Sigmoid colon (tissue), 4 donors: Measurements from ENCODE around the gene COX11.

Experiments used
- CTCF ChIP-seq, 4 experiments: fragments of 450-650 bp in 3 of 4; fragments of 200-600 bp in 1 of 4; IDR thresholded peaks; one replicate each; pipeline ENCODE4 v1.5.1; 2016 to 2019; ENCODE audit warnings: antibody characterized with exemption in 4 of 4, mild to moderate bottlenecking in 3 of 4, moderate library complexity in 2 of 4
- EP300 ChIP-seq, 4 donors: sonication (generic); formaldehyde crosslinking; IDR thresholded peaks; one replicate each; pipeline ENCODE4 v1.6.1; 2017; ENCODE audit warnings: antibody characterized with exemption in 4 of 4
- POLR2A ChIP-seq, 2 donors: fragments of 450-650 bp; IDR thresholded peaks; one replicate each; pipeline ENCODE4 v1.6.1; 2016; ENCODE audit warnings: antibody characterized with exemption in 2 of 2, mild to moderate bottlenecking in 2 of 2, moderate library complexity in 2 of 2
- POLR2AphosphoS5 ChIP-seq, 4 donors: sonication (generic); formaldehyde crosslinking; IDR thresholded peaks; one replicate each; pipeline ENCODE4 v1.6.1; 2017; ENCODE audit warnings: antibody characterized with exemption in 4 of 4

- TF ChIP-seq EP300 (IDR thresholded peaks at IDR 0.05) (no peak), CTCF (IDR thresholded peaks at IDR 0.05) (no peak), POLR2AphosphoS5 (IDR thresholded peaks at IDR 0.05) (no peak), POLR2A (IDR thresholded peaks at IDR 0.05) (no peak)
Measured at GRCh38 chr17:54979657-54980056, 11.2 kb upstream of the COX11 start.
